ENCODE data around the gene NOS1. TPM values are rescaled to one million over a fixed set of nuclear protein-coding genes. Genes with fewer than 3 reads are reported as not detected.

The NOS1 gene
- total and polyA plus RNA-seq, 10 donors = 0.03 to 0.22 (median 0.04) TPM; not detected in 6

DNA sequence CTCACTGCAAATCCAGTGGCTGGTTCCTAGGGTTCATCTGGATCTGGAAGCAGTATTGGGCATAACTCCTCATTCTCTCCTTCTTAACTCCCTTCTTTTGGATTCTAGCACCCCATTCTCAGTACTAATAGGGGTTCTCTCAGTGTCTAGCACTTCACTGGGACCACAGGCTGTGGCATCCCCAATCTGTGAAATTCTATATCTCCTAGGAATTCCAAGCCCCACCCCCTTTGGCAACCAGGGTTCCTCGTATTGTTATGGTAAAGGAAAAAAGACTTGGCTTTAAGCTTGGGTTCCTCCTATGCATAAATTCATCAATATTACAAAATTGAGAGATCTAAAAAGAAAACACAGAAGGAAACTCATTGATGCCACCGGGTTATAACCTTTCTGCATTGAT, 126.2 kb downstream of the NOS1 start:
- intact Hi-C loops (cut with DNase I; ENCODE audit: low total_unique reads) = no loop called here
- Histone ChIP-seq H3K27ac (no peak overlapping the region), H3K36me3 (no peaks in the 10 kb centered on the region), H3K9me3 (no peaks in the 10 kb centered on the region), H3K27me3 (replicated peaks in 1 of 7) (peaks cover 0 to 61% (median 9%) of the 10 kb centered on the region in 7 donors), H3K4me3 (no peak overlapping the region), H3K4me1 (no peaks in the 10 kb centered on the region)
- 31 to 47% (median 46%) methylated on average over 2 of the region's 2 CpGs for WGBS, 5 donors
- DNase-seq = no peak
- TF ChIP-seq, protein P1, sequence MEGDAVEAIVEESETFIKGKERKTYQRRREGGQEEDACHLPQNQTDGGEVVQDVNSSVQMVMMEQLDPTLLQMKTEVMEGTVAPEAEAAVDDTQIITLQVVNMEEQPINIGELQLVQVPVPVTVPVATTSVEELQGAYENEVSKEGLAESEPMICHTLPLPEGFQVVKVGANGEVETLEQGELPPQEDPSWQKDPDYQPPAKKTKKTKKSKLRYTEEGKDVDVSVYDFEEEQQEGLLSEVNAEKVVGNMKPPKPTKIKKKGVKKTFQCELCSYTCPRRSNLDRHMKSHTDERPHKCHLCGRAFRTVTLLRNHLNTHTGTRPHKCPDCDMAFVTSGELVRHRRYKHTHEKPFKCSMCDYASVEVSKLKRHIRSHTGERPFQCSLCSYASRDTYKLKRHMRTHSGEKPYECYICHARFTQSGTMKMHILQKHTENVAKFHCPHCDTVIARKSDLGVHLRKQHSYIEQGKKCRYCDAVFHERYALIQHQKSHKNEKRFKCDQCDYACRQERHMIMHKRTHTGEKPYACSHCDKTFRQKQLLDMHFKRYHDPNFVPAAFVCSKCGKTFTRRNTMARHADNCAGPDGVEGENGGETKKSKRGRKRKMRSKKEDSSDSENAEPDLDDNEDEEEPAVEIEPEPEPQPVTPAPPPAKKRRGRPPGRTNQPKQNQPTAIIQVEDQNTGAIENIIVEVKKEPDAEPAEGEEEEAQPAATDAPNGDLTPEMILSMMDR (IDR thresholded peaks at IDR 0.05 in 8 of 11, conservative IDR thresholded peaks at IDR 0.05 in 3 of 11) = no peak
- TF ChIP-seq POLR2A (IDR thresholded peaks at IDR 0.05) (no peak), POLR2AphosphoS5 (IDR thresholded peaks at IDR 0.05) (no peak)

GRCh38 chr12:117234441-117234840, 127.0 kb downstream of the NOS1 start:
- no peaks in the 10 kb centered on the region for H3K36me3 ChIP-seq
- no peak for DNase-seq
- intact Hi-C loops (cut with DNase I; ENCODE audit: low total_unique reads) = no loop called here
- peaks cover 0 to 69% (median 9%) of the 10 kb centered on the region in 7 donors for H3K27me3 ChIP-seq (replicated peaks in 1 of 7)
- H3K27ac ChIP-seq = no peak overlapping the region
- 76 to 90% (median 81%) methylated on average over 15 of the region's 15 CpGs for WGBS, 5 donors
- H3K4me3 ChIP-seq = no peak overlapping the region
- TF ChIP-seq POLR2AphosphoS5 (IDR thresholded peaks at IDR 0.05) (no peak), POLR2A (IDR thresholded peaks at IDR 0.05) (no peak)
- TF ChIP-seq, protein P1 (IDR thresholded peaks at IDR 0.05 in 8 of 11, conservative IDR thresholded peaks at IDR 0.05 in 3 of 11) = no peak
- H3K4me1 ChIP-seq = no peaks in the 10 kb centered on the region
- no peaks in the 10 kb centered on the region for H3K9me3 ChIP-seq

DNA sequence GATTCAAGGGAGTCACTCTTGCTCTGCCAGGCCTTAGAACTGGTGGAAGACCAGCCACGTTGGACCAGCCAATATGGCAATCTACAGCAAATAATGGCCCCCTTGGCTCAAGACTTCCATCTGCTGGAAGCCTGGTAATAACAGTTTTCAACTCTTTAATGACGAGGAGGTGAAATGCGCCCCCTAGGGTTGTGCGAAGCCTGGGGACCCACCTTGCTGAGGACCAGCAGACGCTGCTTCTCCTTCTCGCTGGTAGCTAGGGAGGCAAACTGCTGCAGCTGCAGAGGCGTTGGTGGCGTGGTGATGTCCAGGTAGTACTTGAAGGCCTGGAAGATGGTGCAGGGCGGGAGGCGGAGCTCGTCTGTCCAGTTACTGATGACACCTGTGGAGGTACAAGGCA, 129.7 kb downstream of the NOS1 start:
- Histone ChIP-seq H3K9me3 (no peaks in the 10 kb centered on the region), H3K4me3 (no peak overlapping the region), H3K36me3 (no peaks in the 10 kb centered on the region), H3K4me1 (no peaks in the 10 kb centered on the region), H3K27me3 (replicated peaks in 1 of 7) (peaks cover 0 to 77% (median 9%) of the 10 kb centered on the region in 7 donors), H3K27ac (no peak overlapping the region)
- WGBS, 5 donors = 81 to 89% (median 84%) methylated on average over 11 of the region's 11 CpGs
- DNase-seq = no peak
- TF ChIP-seq POLR2AphosphoS5 (IDR thresholded peaks at IDR 0.05) (no peak), POLR2A (IDR thresholded peaks at IDR 0.05) (no peak)
- TF ChIP-seq, protein P1 (IDR thresholded peaks at IDR 0.05 in 8 of 11, conservative IDR thresholded peaks at IDR 0.05 in 3 of 11) = no peak
- intact Hi-C loops (cut with DNase I; ENCODE audit: low total_unique reads) = no loop called here

DNA sequence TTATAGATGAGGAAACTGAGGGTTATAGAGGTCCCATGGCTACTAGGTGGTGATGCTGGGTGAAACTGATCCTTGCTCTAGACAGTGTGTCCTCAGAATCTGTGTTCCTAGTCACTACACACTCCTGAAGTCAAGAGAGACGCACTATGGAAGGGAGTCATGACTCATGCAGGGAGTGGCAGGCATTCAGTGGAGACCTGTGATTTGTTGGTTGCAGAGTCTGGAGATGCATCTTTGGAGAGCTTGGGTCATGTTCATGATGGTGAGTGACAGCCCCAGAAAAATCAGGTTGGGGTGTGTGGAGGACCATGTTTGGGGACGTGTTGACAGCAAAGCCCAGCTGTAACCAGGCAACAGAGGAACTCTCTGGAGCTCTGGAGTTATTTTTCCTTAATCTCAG, 133.2 kb downstream of the NOS1 start:
- Histone ChIP-seq H3K36me3 (no peaks in the 10 kb centered on the region), H3K4me1 (no peaks in the 10 kb centered on the region), H3K9me3 (no peaks in the 10 kb centered on the region), H3K27me3 (replicated peaks in 1 of 7) (peaks cover 0 to 52% (median 0%) of the 10 kb centered on the region in 7 donors), H3K4me3 (no peak overlapping the region), H3K27ac (no peak overlapping the region)
- no peak for TF ChIP-seq POLR2A (IDR thresholded peaks at IDR 0.05)
- TF ChIP-seq POLR2AphosphoS5 (IDR thresholded peaks at IDR 0.05) = no peak
- TF ChIP-seq, protein P1 (IDR thresholded peaks at IDR 0.05 in 8 of 11, conservative IDR thresholded peaks at IDR 0.05 in 3 of 11) = no peak
- 59 to 69% (median 66%) methylated on average over 2 of the region's 2 CpGs for WGBS, 5 donors
- no peak for DNase-seq
- intact Hi-C loops (cut with DNase I; ENCODE audit: low total_unique reads) = no loop called here
